GM21360 (cell line): ENCODE results near the gene GJC2.
"Not testable (repeated sequence)": the region's sequence is repeated elsewhere in the genome, so short reads cannot be mapped to it uniquely, and the experiment has no call there.

Experiments
- ATAC-seq: cut with Tn5 transposase; IDR thresholded peaks from one replicate; pipeline ENCODE4 v1.9.1; 2021; ENCODE audit warnings: mild to moderate bottlenecking, moderate library complexity; ENCODE audit not compliant: unreplicated experiment

GJC2 gene

GRCh38 chr1:228149406-228150119 is at the start of gene GJC2:
TSS of gene GJC2 (plus strand) at chr1:228149930. CDS start at chr1:228157759, 7,829 bp downstream.
- no peak for ATAC-seq

DNA sequence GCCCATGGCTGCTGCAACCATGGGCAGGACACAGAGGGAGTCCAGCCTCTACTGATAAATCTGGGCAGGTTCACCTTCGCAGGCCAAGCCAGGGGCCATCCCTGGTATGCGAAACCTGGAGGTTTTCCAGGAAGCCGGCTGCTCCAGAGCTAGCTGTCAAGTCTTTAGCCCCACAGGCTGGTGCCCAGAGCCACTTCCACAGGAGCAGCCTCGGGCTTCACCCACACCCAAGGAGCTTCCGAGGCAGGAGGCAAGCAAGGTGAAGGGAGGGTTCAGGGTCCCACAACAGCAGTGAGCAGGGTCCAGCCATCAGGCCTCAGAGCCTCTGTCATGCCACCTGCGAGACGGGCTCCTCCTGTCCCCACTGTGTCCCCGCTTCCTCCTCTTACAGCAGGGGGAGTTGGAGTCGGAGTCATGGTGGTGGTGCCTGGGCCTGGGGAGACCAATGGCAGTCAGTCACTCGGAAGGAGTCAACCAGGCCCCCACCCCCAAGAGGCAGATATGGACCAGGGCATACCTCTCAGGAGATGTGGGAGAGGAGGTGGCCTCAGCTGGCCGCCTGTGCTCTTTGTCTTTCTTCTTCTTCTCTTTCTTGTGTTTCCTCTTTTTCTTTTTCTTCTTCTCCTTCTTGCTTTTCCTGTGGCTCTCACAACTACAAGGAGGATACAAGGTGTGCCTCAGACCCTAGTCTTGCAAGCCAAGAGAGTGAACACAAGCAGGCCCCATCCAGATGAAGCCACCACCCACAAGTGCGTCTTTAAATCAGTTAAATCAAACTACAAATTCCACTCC is 48.7 kb upstream of the GJC2 start:
- no peak for ATAC-seq

DNA sequence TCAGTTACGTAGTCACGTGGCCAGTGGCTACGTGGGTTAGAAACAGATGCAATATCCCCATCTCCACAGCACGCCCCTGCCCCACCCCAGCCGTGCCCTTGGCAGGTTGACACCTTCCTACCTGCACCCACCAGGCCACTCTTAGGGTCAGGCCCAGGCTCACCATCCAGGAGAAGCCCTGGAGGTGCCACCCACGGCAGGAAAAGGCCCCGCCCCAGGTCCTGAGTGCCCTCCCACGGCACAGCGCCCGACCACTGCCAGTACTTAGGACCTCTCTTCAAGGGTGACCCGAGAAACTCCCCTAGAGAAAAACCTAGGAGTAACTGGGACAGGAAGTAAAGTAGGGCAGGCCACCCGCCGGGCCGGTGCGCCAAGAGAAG is 48.1 kb upstream of the GJC2 start:
- ATAC-seq: peak; percentile 5

- ATAC-seq: peak; percentile 31
Measured at GRCh38 chr1:228101994-228102790, 47.5 kb upstream of the GJC2 start.

DNA sequence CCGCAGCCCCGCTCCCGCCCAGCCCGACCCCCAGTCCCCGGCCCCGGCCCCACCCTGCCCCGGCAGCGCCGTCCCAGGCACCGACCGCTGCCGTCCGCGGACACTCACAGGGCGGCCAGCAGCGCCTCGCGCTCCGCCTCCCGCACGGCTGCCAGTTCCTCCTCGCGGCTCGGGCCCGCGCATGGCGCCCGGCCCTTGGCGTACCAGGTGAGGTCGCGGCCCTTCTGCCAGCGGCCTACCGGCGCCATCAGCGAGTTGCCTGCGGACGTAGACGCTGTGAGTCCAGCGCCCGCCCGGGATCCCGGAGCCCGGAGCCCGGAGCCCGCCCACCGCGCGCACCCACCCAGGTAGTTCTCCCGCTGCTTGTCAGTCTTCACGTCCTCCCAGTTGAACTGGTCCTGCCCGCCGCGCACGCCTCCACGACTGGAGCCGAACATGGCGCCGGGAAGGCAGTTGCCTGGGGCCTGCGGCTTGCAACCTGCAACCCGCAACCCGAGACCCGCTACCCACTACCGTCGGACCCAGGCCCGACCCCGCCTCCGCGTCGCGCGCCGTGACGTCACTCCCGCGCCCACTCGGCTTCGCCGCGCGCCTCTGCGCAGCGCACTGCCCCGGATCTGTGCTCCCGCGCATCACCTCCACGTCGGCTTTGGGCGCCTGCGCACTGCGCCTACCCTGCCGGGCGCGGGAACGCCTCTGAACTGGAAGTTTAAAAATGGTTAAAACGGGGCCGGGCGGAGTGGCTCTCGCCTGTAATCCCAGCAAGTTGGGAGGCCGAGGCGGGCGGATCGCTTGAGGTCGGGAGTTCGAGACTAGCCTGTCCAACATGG is 46.7 kb upstream of the GJC2 start, which contains the start of gene C1orf35:
Gene C1orf35 (minus strand): TSS at position 535 of the 830 bp plus-strand sequence. CDS start 98 bp downstream, at position 437.
- ATAC-seq: peak; percentile 62

DNA sequence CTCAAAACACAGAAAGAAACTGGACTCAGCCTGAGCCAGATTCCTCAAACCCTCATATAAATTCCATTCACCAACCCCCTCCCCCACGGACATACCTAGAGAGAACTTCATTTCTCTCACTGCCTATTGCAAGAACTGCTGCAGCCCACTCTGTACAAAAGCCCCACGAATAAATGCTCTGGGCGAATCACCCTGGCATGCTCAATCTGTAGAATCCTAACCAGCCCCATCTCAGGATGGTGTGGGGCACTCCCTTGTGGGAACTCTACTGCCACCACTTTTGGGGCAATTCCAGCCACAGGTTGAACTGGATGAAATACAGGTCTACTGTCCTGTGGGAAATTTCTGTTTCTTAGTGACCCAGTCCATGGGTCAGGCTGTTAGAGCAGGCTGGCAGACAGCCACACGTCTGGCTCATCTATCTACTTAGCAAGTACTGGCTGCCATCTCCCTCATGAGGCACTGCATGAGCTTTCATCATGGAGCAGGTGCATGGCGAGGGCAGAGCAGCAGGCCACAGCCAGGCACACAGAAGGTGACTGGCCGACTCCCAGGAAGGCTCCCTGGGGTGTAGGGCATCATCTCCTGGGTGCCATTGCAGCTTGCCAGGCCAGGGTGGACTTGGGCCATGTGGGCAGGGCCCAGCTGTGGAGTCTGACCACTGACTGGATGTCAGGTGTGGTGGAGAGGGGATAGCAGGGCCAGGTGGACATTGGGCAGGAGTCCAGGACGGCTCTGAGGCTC is 45.0 kb upstream of the GJC2 start:
- no peak for ATAC-seq

DNA sequence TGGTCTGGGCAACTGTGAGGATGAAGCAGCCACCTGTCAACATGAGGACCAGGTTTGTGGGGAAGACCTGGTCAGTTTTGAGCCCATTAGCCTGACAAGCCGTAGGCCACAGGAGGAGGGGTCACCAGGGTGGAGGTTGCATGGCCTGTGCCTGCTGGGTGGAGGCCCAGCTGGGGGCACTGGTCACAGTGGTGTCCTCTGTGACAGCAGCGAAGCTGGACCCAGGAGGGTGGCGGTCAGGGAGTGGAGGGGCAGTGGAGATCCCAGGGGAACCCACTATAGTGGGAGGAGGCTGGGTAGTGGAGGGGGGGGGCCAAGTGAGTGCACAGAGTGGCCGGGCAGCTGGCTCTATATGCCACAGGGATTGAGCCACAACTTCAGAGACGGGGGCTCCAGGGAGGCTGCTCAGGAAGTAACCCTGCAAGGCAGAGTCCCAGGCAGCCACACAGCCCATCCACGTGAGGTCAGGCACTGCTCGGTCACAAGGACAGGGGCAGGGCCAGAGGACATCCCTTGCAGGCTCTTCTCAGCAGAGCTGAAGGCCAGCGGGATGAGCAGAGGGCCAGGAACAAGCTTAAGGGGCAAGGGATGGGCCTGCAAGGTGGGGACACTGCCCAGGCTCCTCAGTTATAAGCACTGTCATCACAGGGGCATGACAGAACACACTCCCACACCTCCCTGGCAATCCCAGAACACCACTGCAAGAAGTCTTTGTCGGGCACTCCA is 44.3 kb upstream of the GJC2 start:
- no peak for ATAC-seq

- no peak for ATAC-seq
Measured at GRCh38 chr1:228105996-228106799, 43.5 kb upstream of the GJC2 start.

- ATAC-seq: no peak
Measured at GRCh38 chr1:228106800-228107054, 43.0 kb upstream of the GJC2 start.

- no peak for ATAC-seq
Measured at GRCh38 chr1:228107636-228108035, 42.1 kb upstream of the GJC2 start.

- no peak for ATAC-seq
Measured at GRCh38 chr1:228108055-228108690, 41.6 kb upstream of the GJC2 start.

DNA sequence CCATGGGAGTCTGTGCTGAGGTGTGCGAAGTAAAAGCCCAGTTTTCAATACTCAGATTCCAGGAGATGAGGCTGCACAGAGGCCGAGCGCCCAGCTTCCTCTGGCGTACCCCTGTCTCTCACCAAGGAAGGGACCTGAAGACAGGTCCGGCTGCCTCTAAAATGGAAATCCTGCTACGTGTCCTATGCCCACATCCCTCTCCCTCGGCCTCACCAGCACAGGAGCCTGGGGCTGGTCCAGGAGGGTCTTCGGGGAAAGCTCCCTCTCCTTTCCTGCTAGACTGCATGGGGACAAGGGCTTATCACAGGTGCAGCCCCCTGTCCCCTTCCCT is 41.0 kb upstream of the GJC2 start:
- ATAC-seq: no peak

DNA sequence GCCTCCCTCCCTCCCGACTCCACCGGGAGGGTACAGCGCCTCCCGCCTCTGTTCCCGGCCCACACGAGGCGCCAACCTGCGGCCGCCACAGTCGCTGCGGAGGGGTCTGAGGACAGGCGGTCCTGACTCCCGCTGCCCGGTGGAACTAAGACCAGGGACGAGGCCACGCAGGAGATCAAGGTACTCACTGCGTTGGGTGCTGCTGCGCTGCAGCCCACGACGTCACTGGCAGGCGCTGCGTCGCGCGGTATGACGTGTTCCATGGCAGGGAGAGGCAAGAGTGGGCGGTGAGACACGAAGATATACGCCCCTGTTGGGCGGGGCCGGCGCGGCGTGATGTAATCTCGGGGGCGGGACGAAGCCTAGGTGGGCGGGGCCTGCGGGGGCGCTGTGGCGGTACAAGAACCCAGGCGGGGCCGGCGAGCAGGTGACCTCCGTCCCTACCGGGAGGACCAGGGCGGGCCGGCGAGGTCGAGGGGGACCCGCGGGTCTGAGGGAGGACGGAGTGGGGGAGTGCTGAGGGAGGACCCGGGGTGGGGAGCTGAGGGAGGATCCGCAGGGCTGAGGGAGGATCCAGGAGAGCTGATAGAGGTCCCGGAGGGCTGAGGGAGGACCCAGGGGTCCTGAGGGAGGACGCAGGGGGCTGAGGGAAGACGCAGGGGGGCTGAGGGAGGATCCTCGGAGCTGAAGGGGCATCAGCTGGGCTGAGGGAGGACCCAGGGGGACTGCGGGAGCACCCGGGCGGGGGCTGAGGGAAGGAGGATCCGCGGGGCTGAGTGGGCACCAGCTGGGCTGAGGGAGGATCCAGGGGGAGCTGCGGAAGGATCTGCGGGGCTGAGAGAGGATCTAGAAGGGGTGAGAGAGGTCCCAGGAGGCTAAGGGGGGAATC is 40.4 kb upstream of the GJC2 start, which contains the start of gene MRPL55:
Gene MRPL55 (minus strand): TSS at position 227 of the 889 bp plus-strand sequence. CDS start 1,039 bp downstream, outside the sequence.
- peak; percentile 82 for ATAC-seq

DNA sequence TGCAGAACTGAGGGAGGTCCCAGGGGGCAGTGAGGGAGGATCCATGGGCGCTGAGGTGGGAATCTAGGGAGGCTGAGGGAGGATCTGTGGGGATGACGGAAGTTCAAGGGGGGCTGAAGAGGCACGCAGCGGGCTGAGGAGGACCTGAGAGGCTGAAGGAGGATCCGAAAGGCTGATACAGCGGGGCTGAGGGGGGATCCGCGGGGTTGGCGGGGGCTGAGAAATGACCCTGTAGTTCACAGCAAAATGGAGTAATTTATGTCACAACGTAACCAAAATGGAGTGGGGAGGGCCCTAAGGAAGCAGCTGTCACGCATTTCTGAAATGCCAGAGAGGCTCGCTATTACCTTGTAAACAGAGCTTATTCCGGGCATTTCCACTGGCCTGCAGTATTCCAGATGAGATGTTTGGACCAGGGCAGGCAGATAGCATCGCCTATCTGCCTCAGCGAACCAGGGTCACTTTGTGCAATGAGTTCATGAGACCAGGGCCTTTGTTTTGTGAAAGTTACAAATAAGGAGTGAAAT is 39.7 kb upstream of the GJC2 start:
- ATAC-seq: no peak

- no peak for ATAC-seq
Measured at GRCh38 chr1:228110556-228110955, 39.2 kb upstream of the GJC2 start.

- not testable (repeated sequence) for ATAC-seq
Measured at GRCh38 chr1:228111315-228111714, 38.4 kb upstream of the GJC2 start.

GRCh38 chr1:228112167-228112566 is 37.6 kb upstream of the GJC2 start:
- no peak for ATAC-seq
